Mesodermal cell (in vitro differentiated cells): ENCODE measurements around the gene TMED4.
A peak's percentile ranks its signal among the peaks of the same experiment; 100 is the strongest.

Experiments
- H3K27ac ChIP-seq: 2 replicates; pipeline ENCODE4 v1.7.0; 2013; ENCODE audit warnings: mild to moderate bottlenecking, low read depth, low read length, moderate library complexity; ENCODE audit not compliant: severe bottlenecking
- H3K36me3 ChIP-seq: 2 replicates; pipeline ENCODE4 v1.7.1; 2013; ENCODE audit warnings: mild to moderate bottlenecking, low read length, moderate library complexity; ENCODE audit not compliant: control insufficient read depth, insufficient read depth
- H3K4me1 ChIP-seq: one replicate; pipeline ENCODE4 v1.7.1; 2013; ENCODE audit warnings: mild to moderate bottlenecking, low read length; ENCODE audit not compliant: insufficient read depth, control insufficient read depth, poor library complexity, severe bottlenecking
- H3K4me3 ChIP-seq: 2 replicates; pipeline ENCODE4 v1.7.0; 2013; ENCODE audit warnings: low read length, control low read depth, mild to moderate bottlenecking; ENCODE audit not compliant: insufficient read depth, poor library complexity, severe bottlenecking; ENCODE audit errors: extremely low read depth
- H3K9me3 ChIP-seq: 2 replicates; pipeline ENCODE4 v1.7.1; 2013; ENCODE audit warnings: mild to moderate bottlenecking, low read length, moderate library complexity; ENCODE audit not compliant: control insufficient read depth
- WGBS, 2 experiments: methylation state at CpG; one replicate each; pipeline ENCODE4 v1.1.5; 2013; ENCODE audit warnings: missing lambda C conversion rate in 2 of 2; ENCODE audit not compliant: insufficient coverage in 2 of 2; 5-methylcytosine and 5-hydroxymethylcytosine counted together

Gene TMED4

DNA sequence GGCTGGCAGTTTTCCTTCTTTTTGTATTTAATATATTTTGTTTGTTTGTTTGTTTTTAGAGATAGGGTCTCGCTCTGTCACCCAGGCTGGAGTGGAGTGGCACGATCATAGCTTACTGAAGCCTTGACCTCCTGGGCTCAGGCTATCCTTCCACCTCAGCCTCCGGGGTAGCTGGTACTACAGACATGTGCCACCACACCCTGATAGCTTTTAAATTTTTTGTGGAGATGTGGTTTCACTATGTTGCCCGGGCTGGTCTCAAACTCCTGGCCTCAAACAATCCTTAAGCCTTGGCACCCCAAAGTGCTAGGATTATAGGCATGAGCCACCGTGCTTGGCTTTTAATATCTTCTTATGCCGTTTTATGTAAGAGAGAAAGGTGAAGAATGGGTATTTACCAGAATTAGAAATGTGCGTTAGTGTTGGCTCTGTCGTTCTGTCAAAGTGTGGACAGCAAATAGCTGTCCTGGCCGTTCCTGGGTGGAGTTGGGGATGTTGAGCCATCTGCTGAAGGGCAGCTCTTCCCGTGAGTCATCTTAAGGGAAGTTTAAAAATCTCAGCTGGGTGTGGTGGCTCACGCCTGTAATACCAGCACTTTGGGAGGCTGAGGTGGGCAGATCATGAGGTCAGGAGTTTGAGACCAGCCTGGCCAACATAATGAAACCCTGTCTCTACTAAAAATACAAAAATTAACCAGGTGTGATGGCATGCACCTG is 39.2 kb upstream of the TMED4 start:
- Histone ChIP-seq H3K27ac (no peak overlapping the region), H3K9me3 (no peaks in the 10 kb centered on the region)

DNA sequence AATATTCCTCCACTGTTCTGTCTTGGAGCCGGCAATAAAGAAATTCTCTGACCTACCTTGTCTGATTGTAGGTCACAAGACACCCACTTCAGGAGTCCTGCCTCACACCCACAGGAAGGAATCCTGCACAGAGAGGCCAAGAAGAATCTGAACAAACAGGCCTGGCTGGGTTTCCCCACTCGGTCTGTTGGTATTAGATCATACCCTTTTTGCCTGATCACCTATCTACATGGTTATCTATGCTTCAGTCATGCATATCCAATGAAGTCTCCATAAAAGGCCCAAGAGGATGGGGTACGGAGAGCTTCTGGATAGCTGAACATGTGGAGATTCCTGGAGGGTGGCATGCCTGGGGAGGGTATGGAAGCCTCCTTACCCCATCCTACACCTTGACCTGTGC is 36.7 kb upstream of the TMED4 start:
- H3K27ac ChIP-seq, result no peak overlapping the region
- peaks cover 8% of the 10 kb centered on the region for H3K36me3 ChIP-seq
- WGBS, 2 experiments, result 80% methylated on average over 2 of the region's 3 CpGs; no CpG with 5 or more reads in 1 of the 2 experiments
- no peaks in the 10 kb centered on the region for H3K9me3 ChIP-seq
- H3K4me1 ChIP-seq, result peaks cover 17% of the 10 kb centered on the region
- no peak overlapping the region for H3K4me3 ChIP-seq

More for the DNA sequence above, 39.2 kb upstream of the TMED4 start:
- peaks cover 31% of the 10 kb centered on the region for H3K36me3 ChIP-seq
- H3K4me3 ChIP-seq, result no peak overlapping the region
- peaks cover 17% of the 10 kb centered on the region for H3K4me1 ChIP-seq
- 90 to 91% methylated on average over 7 to 9 of the region's 11 CpGs for WGBS, 2 experiments

DNA sequence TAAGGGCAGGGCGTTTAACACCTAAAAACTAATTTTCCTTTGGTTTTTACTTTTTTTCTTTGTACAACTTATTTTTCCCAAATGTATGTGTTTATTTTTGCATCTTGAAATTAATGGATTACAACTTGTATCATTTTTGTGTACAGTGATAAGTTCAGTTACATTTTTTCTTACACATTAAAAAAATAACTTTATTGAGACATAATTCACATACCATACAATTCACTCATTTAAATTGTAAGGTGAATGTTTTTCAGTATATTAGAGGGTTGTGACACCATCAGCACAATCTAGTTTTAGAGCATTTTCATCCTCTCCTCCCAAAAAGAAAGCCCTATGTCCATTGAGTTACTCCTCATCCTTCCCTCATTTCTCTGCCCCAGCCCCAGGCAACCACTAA is 36.0 kb upstream of the TMED4 start:
- no peaks in the 10 kb centered on the region for H3K9me3 ChIP-seq
- no peak overlapping the region for H3K27ac ChIP-seq
- WGBS, 2 experiments, result no CpG with 5 or more reads among the region's 1 CpG

GRCh38 chr7:44617225-44617890 is 35.3 kb upstream of the TMED4 start:
- WGBS, 2 experiments, result 85% methylated on average over 2 of the region's 2 CpGs; no CpG with 5 or more reads in 1 of the 2 experiments
- Histone ChIP-seq H3K4me1 (peaks cover 17% of the 10 kb centered on the region), H3K4me3 (no peak overlapping the region), H3K36me3 (peaks cover 8% of the 10 kb centered on the region), H3K27ac (no peak overlapping the region), H3K9me3 (no peaks in the 10 kb centered on the region)

More for the DNA sequence above, 36.0 kb upstream of the TMED4 start:
- peaks cover 17% of the 10 kb centered on the region for H3K4me1 ChIP-seq
- no peak overlapping the region for H3K4me3 ChIP-seq
- H3K36me3 ChIP-seq, result peaks cover 8% of the 10 kb centered on the region

DNA sequence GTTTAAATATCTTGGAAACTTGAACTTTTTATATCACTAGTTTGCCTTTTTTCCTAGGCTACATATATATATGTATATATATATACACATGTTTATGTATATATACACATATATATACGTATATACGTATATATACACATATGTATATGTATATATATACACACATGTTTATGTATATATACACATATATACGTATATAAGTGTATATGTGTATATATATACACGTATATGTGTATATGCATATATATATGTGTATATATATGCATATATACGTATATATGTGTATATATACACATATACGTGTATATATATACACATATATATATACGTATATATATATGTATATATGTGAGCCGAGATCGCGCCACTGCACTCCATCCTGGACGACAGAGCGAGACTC is 34.5 kb upstream of the TMED4 start:
- no peak overlapping the region for H3K4me3 ChIP-seq
- no peaks in the 10 kb centered on the region for H3K9me3 ChIP-seq
- H3K4me1 ChIP-seq, result peaks cover 17% of the 10 kb centered on the region
- no peak overlapping the region for H3K27ac ChIP-seq
- H3K36me3 ChIP-seq, result peaks cover 8% of the 10 kb centered on the region
- 97 to 100% methylated on average over 4 of the region's 12 CpGs for WGBS, 2 experiments

DNA sequence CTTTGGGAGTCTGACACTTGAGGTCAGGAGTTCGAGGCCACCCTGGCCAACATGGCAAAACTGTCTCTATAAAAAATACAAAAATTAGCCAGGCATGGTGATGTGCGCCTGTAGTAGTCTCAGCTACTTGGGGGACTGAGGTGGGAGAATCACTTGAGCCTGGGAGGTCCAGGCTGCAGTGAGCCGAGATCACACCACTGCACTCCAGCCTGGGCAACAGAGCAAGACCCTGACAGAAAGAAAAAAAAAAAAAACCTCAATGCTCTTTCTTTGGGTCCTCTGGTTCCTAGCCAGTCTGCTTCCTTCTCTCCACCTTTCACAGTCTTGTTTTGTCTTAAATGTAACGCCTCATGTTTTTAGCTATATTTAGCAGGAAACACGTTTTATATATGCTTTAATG is 33.8 kb upstream of the TMED4 start:
- Histone ChIP-seq H3K9me3 (no peaks in the 10 kb centered on the region), H3K36me3 (peaks cover 8% of the 10 kb centered on the region), H3K4me3 (no peak overlapping the region), H3K27ac (no peak overlapping the region), H3K4me1 (peaks cover 17% of the 10 kb centered on the region)
- 86 to 100% methylated on average over 3 to 4 of the region's 5 CpGs for WGBS, 2 experiments

DNA sequence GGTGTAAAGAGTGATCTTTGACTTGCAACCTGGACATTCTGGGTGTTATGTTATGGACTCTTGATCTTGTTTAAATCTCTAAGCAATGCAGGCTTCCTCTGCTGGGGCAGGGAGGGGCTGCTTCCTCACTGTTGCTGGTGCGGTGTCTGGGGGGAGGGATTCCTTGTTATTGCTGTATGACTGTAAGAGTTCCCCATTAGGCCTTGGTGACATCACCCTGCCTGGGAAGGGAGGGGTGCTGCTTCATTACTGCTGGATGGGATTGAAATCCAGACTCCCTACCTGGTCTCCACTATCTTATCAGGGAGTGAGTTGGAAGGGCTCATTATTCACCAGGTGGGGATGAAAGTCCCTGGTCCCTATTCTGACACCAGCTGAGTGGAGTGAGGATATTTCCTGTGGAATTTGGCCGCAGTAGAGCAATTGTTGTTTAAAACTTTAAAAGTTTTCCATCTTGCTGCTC is 33.1 kb upstream of the TMED4 start:
- WGBS, 2 experiments, result 100% methylated on average over 1 of the region's 2 CpGs
- Histone ChIP-seq H3K4me1 (peaks cover 17% of the 10 kb centered on the region), H3K27ac (no peak overlapping the region), H3K9me3 (no peaks in the 10 kb centered on the region), H3K4me3 (no peak overlapping the region), H3K36me3 (peaks cover 8% of the 10 kb centered on the region)

DNA sequence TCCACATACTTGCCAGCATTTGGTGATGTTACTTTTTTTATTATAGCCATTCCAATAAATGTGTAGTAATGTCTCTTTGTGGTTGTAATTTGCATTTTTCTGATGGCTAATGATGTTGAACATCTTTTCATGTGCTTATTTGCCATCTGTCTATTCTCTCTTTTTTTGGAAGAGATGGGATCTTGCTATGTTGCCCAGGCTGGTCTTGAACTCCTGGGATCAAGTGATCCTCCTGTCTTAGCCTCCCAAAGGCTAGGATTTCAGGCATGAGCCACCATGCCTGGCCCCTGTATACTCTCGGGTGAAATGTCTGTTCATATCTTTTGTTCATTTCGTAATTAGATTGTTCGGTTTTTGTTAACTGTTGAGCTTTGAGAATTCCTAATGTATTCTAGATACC is 27.8 kb upstream of the TMED4 start:
- Histone ChIP-seq H3K36me3 (no peaks in the 10 kb centered on the region), H3K4me3 (no peak overlapping the region), H3K9me3 (no peaks in the 10 kb centered on the region), H3K27ac (no peak overlapping the region), H3K4me1 (peaks cover 7% of the 10 kb centered on the region)
- WGBS, 2 experiments, result 94% methylated on average over 3 of the region's 3 CpGs; no CpG with 5 or more reads in 1 of the 2 experiments

- peak overlapping the region; percentile 45 for H3K27ac ChIP-seq
Measured at GRCh38 chr7:44608916-44609648, 27.1 kb upstream of the TMED4 start.

DNA sequence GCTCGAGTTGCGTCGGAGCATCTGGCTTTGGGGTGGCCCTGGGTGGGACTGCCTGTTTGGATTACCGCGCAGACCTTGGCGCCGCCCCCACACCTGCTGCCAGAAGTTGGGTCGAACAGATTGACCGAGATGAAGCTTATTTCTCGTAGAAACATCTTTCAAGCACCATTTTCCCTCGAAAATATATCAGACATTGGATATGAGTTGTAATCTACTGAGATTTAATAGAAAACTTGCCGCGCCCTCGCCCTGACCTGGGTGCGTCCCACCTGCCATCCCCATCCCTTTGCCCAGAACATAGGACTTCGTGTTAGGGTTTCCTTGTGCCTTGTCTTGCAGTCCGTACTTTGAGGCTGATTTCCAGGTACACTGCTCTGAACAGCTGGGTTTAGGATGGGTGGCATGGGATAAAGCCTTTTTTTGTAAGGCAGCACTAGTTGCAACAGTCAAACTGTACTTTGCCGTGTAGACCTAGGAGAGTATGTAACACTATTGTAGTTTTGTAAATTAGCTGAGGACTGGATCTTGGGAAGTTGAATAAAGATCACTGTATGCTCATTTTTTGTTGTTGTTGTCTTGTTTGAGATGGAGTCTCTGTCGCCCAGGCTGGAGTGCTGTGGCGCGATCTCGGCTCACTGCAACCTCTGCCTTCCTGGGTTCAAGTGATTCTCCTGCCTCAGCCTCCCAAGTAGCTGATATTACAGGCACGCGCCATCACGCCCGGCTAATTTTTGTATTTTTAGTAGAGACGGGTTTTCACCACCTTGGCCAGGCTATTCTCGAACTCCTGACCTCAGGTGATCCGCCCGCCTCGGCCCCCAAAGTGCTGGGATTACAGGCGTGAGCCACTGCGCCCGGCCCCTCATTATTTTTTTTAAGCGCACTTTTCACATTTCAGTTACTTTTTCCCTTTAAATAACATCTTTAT is 25.4 kb upstream of the TMED4 start:
- no peaks in the 10 kb centered on the region for H3K36me3 ChIP-seq
- H3K4me1 ChIP-seq, result peaks cover 7% of the 10 kb centered on the region
- peak overlapping the region; percentile 77 for H3K4me3 ChIP-seq
- WGBS, 2 experiments, result 54 to 60% methylated on average over 24 to 28 of the region's 35 CpGs
- no peaks in the 10 kb centered on the region for H3K9me3 ChIP-seq
- H3K27ac ChIP-seq, result peak overlapping the region; percentile 83

More at GRCh38 chr7:44608916-44609648, 27.1 kb upstream of the TMED4 start:
- no peaks in the 10 kb centered on the region for H3K9me3 ChIP-seq
- no peak overlapping the region for H3K4me3 ChIP-seq
- WGBS, 2 experiments, result 91 to 92% methylated on average over 8 to 9 of the region's 14 CpGs
- H3K36me3 ChIP-seq, result no peaks in the 10 kb centered on the region
- peaks cover 7% of the 10 kb centered on the region for H3K4me1 ChIP-seq
